B cell (primary cell): ENCODE results near the gene RNF7. TPM values are rescaled to one million over a fixed set of nuclear protein-coding genes. Genes with fewer than 3 reads are reported as not detected.

Source experiments
- ATAC-seq: fragments of 200-7000 bp; cut with Tn5 transposase; one replicate; pipeline ENCODE4 v1.10.0; 2021; ENCODE audit warnings: low read depth, mild to moderate bottlenecking, moderate number of reproducible peaks, moderate library complexity
- CTCF ChIA-PET: fragments of 350-600 bp; sonication (Branson Sonifier 250); formaldehyde crosslinking; loops from one replicate; lab custom pipeline; 2021; ENCODE audit warnings: antibody characterized with exemption, inconsistent platforms; lab: Charles Lee
- POLR2A ChIA-PET: fragments of 350-600 bp; sonication (Branson Sonifier 250); formaldehyde crosslinking; loops from one replicate; lab custom pipeline; 2021; ENCODE audit warnings: antibody characterized with exemption; lab: Charles Lee
- DNase-seq: peaks from one replicate; pipeline ENCODE4 v3.0.0; 2013
- H2AFZ ChIP-seq: 2 replicates; pipeline ENCODE4 v1.6.1; 2012; ENCODE audit warnings: mild to moderate bottlenecking, low read depth, low read length; ENCODE audit not compliant: insufficient read depth, poor library complexity, severe bottlenecking
- H3K27ac ChIP-seq, 2 donors: 1 replicate in 1 of 2; 2 replicates in 1 of 2; pipeline ENCODE4 v1.5.1; 2012 to 2013; ENCODE audit warnings: low read length in 2 of 2, mild to moderate bottlenecking in 2 of 2, moderate library complexity in 1 of 2
- H3K27me3 ChIP-seq, 4 experiments: fragments of 200-600 bp in 1 of 4; sonication (generic) in 1 of 4; replicated peaks in 1 of 4; 1 replicate in 2 of 4; 2 replicates in 2 of 4; pipeline versions ENCODE4 v1.6.1 to v1.7.0; 2013 to 2016; ENCODE audit warnings: low read length in 3 of 4, mild to moderate bottlenecking in 2 of 4, mixed read lengths in 1 of 4, moderate library complexity in 1 of 4; ENCODE audit not compliant: insufficient read depth in 4 of 4, control insufficient read depth in 3 of 4; ENCODE audit errors: control extremely low read depth in 1 of 4
- H3K36me3 ChIP-seq, 2 experiments: replicated peaks in 1 of 2; 1 replicate in 1 of 2; 2 replicates in 1 of 2; pipeline versions ENCODE4 v1.6.1 to v1.7.1; 2013; ENCODE audit warnings: low read length in 1 of 2; ENCODE audit not compliant: insufficient read depth in 2 of 2, control insufficient read depth in 1 of 2; ENCODE audit errors: control extremely low read depth in 1 of 2, extremely low read depth in 1 of 2
- H3K4me1 ChIP-seq, 2 donors: fragments of 200-600 bp in 1 of 2; sonication (generic) in 1 of 2; 1 replicate in 1 of 2; 2 replicates in 1 of 2; pipeline versions ENCODE4 v1.5.1 to v1.6.1; 2013 to 2017; ENCODE audit warnings: low read length in 2 of 2; ENCODE audit not compliant: control insufficient read depth in 2 of 2, insufficient read depth in 2 of 2
- H3K4me2 ChIP-seq: replicated peaks from 2 replicates; pipeline ENCODE3; 2012; ENCODE audit warnings: mild to moderate bottlenecking, low read depth, low read length; ENCODE audit not compliant: poor library complexity, severe bottlenecking
- H3K4me3 ChIP-seq, 5 experiments: fragments of 200-600 bp in 1 of 5; sonication (generic) in 1 of 5; 1 replicate in 3 of 5; 2 replicates in 2 of 5; pipeline versions ENCODE4 v1.5.1 to v1.7.0; 2011 to 2016; ENCODE audit warnings: low read length in 4 of 5, mild to moderate bottlenecking in 4 of 5, low read depth in 2 of 5, control low read depth in 1 of 5, moderate library complexity in 1 of 5; ENCODE audit not compliant: insufficient read depth in 1 of 5; ENCODE audit errors: control extremely low read depth in 1 of 5, extremely low read depth in 1 of 5
- H3K79me2 ChIP-seq: fragments of 200-600 bp; sonication (generic); one replicate; pipeline ENCODE4 v1.6.0; 2016; ENCODE audit warnings: low read length; ENCODE audit not compliant: control insufficient read depth, insufficient read depth
- H3K9ac ChIP-seq: fragments of 200-600 bp; sonication (generic); 2 replicates; pipeline ENCODE4 v1.6.1; 2017; ENCODE audit warnings: mild to moderate bottlenecking, low read length, moderate library complexity
- H3K9me3 ChIP-seq, 3 donors: one replicate each; pipeline versions ENCODE4 v1.6.1 to v1.7.1; 2013; ENCODE audit warnings: low read length in 2 of 3; ENCODE audit not compliant: control insufficient read depth in 2 of 3, insufficient read depth in 1 of 3; ENCODE audit errors: control extremely low read depth in 1 of 3
- H4K20me1 ChIP-seq: 2 replicates; pipeline ENCODE4 v1.6.0; 2012; ENCODE audit warnings: mild to moderate bottlenecking, low read length; ENCODE audit not compliant: insufficient read depth, control insufficient read depth, poor library complexity, severe bottlenecking
- H3K27ac Mint-ChIP-seq: one replicate; pipeline ENCODE4 v1.8.0; 2021; ENCODE audit warnings: mixed read lengths
- H3K27me3 Mint-ChIP-seq: one replicate; pipeline ENCODE4 v1.8.0; 2021; ENCODE audit warnings: mixed read lengths
- H3K4me1 Mint-ChIP-seq: one replicate; pipeline ENCODE4 v1.8.0; 2021; ENCODE audit warnings: mixed read lengths
- H3K4me3 Mint-ChIP-seq: one replicate; pipeline ENCODE4 v1.8.0; 2021; ENCODE audit warnings: mixed read lengths
- H3K9me3 Mint-ChIP-seq: one replicate; pipeline ENCODE4 v1.8.0; 2022; ENCODE audit warnings: mixed read lengths; ENCODE audit not compliant: insufficient read depth
- CTCF ChIP-seq: fragments of 200-600 bp; IDR thresholded peaks from one replicate; pipeline ENCODE4 v1.8.0; 2022; ENCODE audit warnings: antibody characterized with exemption, mild to moderate bottlenecking
- EZH2 ChIP-seq: IDR thresholded peaks from 2 replicates; pipeline ENCODE4 v1.6.1; 2012; ENCODE audit warnings: borderline replicate concordance, low read depth, mild to moderate bottlenecking, moderate library complexity, low read length; ENCODE audit not compliant: insufficient read depth, poor library complexity, severe bottlenecking
- WGBS: methylation state at CpG from one replicate; pipeline ENCODE4 v1.1.5; 2013; ENCODE audit warnings: missing lambda C conversion rate; ENCODE audit not compliant: insufficient coverage; 5-methylcytosine and 5-hydroxymethylcytosine counted together
- intact Hi-C: fragments of 100-400 bp; cut with micrococcal nuclease; formaldehyde crosslinking; loops from one replicate; pipeline ENCODE4 v1.10.0; 2022
- polyA plus RNA-seq: library from polyadenylated mRNA; depleted of rRNA; stranded (reverse); fragments of >200 nt; gene quantifications from 2 replicates; pipeline ENCODE4 v1.2.3, GENCODE V29; 2012
- small RNA-seq: library from RNA; depleted of rRNA; stranded (forward); fragments of <200 nt; gene quantifications from one replicate; pipeline ENCODE3, GENCODE V24; 2012; ENCODE audit warnings: low replicate concordance, low read depth; ENCODE audit not compliant: insufficient read length
- total RNA-seq, 2 donors: library from RNA; stranded (reverse); fragments of 120-200 nt in 1 of 2; gene quantifications; 1 replicate in 1 of 2; 2 replicates in 1 of 2; pipeline versions ENCODE4 v1.2.3 to v1.2.4, GENCODE V29; 2013 to 2022

RNF7 gene
- total and polyA plus RNA-seq, 2 donors (not counting 1 experiment from before 2014, with no cell fraction given), result 38.0 to 40.9 TPM

GRCh38 chr3:141796081-141796888, 58.2 kb downstream of the RNF7 start:
- Histone ChIP-seq H3K4me2 (peak overlapping the region; percentile 79), H3K4me1 (peaks cover 21 to 26% of the 10 kb centered on the region in 2 donors), H3K36me3 (no peaks in the 10 kb centered on the region), H3K9ac (peak overlapping the region; percentile 63), H3K27me3 (no peaks in the 10 kb centered on the region), H3K79me2 (no peaks in the 10 kb centered on the region), H3K4me3 (peak overlapping the region in 3 of 5 experiments; percentile 53 to 62 (median 61)), H3K9me3 (no peaks in the 10 kb centered on the region), H2AFZ (peak overlapping the region; percentile 81), H4K20me1 (no peaks in the 10 kb centered on the region), H3K27ac (peak overlapping the region; percentile 19 to 50)
- DNase-seq, result peak; percentile 68
- 5% methylated on average over 10 of the region's 11 CpGs for WGBS
- TF ChIP-seq CTCF, result no peak
- no peak for TF ChIP-seq EZH2
- Mint-ChIP-seq H3K27me3 (no peaks in the 10 kb centered on the region), H3K9me3 (no peaks in the 10 kb centered on the region), H3K27ac (peak overlapping the region; percentile 93), H3K4me1 (peaks cover 34% of the 10 kb centered on the region), H3K4me3 (peak overlapping the region; percentile 85)
- peak; percentile 88 for ATAC-seq
- intact Hi-C loops, result loop anchor here (1.0 to 5.0 kb wide), 4 partner anchors 44 to 926 kb away; partner anchors contain the start of genes RNF7 and TRPC1
- ChIA-PET POLR2A (interaction anchor here (0.6 to 2.1 kb wide), 3 partner anchors 66 to 565 kb away, joined by 3 to 9 read pairs (median 3); partner anchors contain the start of gene PXYLP1), CTCF (interaction anchor here (0.6 to 2.3 kb wide), 4 partner anchors 58 to 158 kb away, joined by 3 to 6 read pairs (median 4); no protein-coding TSS in a partner anchor)

Small RNA genes within 50 kb of the gene (small RNA-seq; reads per million reads assigned to genes)
- gene AC112771.1, result not detected

Other genes with a start within 250 kb of the RNF7 start
- gene GRK7, start 25.1 kb downstream of the RNF7 start, total RNA-seq, result not detected in 2 replicates
- gene GRK7, start 25.1 kb downstream of the RNF7 start, polyA plus RNA-seq, result 0.07 and 0.12 TPM in 2 replicates
- 23.9 and 28.8 TPM in 2 replicates for gene ATP1B3, start 138.3 kb downstream of the RNF7 start, total RNA-seq
- gene ATP1B3, start 138.3 kb downstream of the RNF7 start, polyA plus RNA-seq, result 20.7 and 45.0 TPM in 2 replicates